GM12872 (cell line): ENCODE results near the gene HES7.

ENCODE experiments used
- CTCF ChIP-seq: IDR thresholded peaks from 3 replicates; pipeline ENCODE4 v1.5.1; 2011; ENCODE audit warnings: low read depth, mild to moderate bottlenecking, low read length, moderate library complexity; ENCODE audit not compliant: insufficient read depth

The HES7 gene

GRCh38 chr17:8096541-8096940 lies 27.4 kb downstream of the HES7 start:
- no peak for TF ChIP-seq CTCF

- TF ChIP-seq CTCF, result no peak
Observed at GRCh38 chr17:8095361-8095760, 28.5 kb downstream of the HES7 start.

- TF ChIP-seq CTCF, result no peak
Observed at GRCh38 chr17:8091033-8091687, 32.7 kb downstream of the HES7 start.

- TF ChIP-seq CTCF, result no peak
Observed at GRCh38 chr17:8089728-8090127, 34.2 kb downstream of the HES7 start.

GRCh38 chr17:8087952-8088230 lies 36.0 kb downstream of the HES7 start:
- TF ChIP-seq CTCF, result no peak

GRCh38 chr17:8087075-8087951 lies 36.6 kb downstream of the HES7 start, which contains the start of gene ALOX12B:
Gene ALOX12B, minus strand, starts transcription at chr17:8087716. Its CDS starts 274 bp downstream, at chr17:8087442.
- no peak for TF ChIP-seq CTCF

- no peak for TF ChIP-seq CTCF
Observed at GRCh38 chr17:8084250-8084649, 39.7 kb downstream of the HES7 start.
